Neural progenitor cell (in vitro differentiated cells): Measurements from ENCODE around the gene SAMD1.

Source experiments
- CTCF ChIP-seq: fragments of 200-600 bp; sonication (generic); IDR thresholded peaks from 2 replicates; pipeline ENCODE4 v1.5.1; 2017; ENCODE audit warnings: antibody characterized with exemption, mild to moderate bottlenecking
- EZH2 ChIP-seq: fragments of 200-600 bp; sonication (generic); IDR thresholded peaks from 2 replicates; pipeline ENCODE4 v1.6.1; 2017; ENCODE audit warnings: antibody characterized with exemption, mild to moderate bottlenecking, moderate library complexity
- EZH2phosphoT487 ChIP-seq: fragments of 200-600 bp; sonication (generic); IDR thresholded peaks from 2 replicates; pipeline ENCODE4 v1.6.1; 2017; ENCODE audit warnings: antibody characterized with exemption

- TF ChIP-seq CTCF (no peak), EZH2phosphoT487 (no peak), EZH2 (no peak)
These were observed 28.6 kb upstream of the SAMD1 start for GRCh38 chr19:14119146-14119545.
